Osteoblast (primary cell): ENCODE measurements around the gene NPB. TPM values are rescaled to one million over a fixed set of nuclear protein-coding genes. Genes with fewer than 3 reads are reported as not detected.

Experiments used
- DNase-seq: peaks from one replicate; pipeline ENCODE4 v3.0.0; 2011; ENCODE audit warnings: low spot score, mixed read lengths; ENCODE audit not compliant: insufficient read length; ENCODE audit errors: missing footprints
- H2AFZ ChIP-seq: 2 replicates; pipeline ENCODE4 v1.6.0; 2011; ENCODE audit warnings: mild to moderate bottlenecking, low read length
- H3K27ac ChIP-seq: 2 replicates; pipeline ENCODE4 v1.5.1; 2011; ENCODE audit warnings: mild to moderate bottlenecking, low read depth, low read length, moderate library complexity
- H3K27me3 ChIP-seq: 2 replicates; pipeline ENCODE4 v1.6.0; 2012; ENCODE audit warnings: mild to moderate bottlenecking, control low read depth, inconsistent platforms, low read length, moderate library complexity; ENCODE audit not compliant: insufficient read depth
- H3K36me3 ChIP-seq: 2 replicates; pipeline ENCODE4 v1.5.1; 2011; ENCODE audit warnings: mild to moderate bottlenecking, low read length, control low read depth, moderate library complexity; ENCODE audit not compliant: insufficient read depth
- H3K4me1 ChIP-seq: 2 replicates; pipeline ENCODE4 v1.5.1; 2011; ENCODE audit warnings: mild to moderate bottlenecking, low read length, control low read depth, moderate library complexity; ENCODE audit not compliant: insufficient read depth
- H3K4me2 ChIP-seq: 2 replicates; pipeline ENCODE4 v1.6.0; 2011; ENCODE audit warnings: mild to moderate bottlenecking, low read length; ENCODE audit not compliant: insufficient read depth
- H3K4me3 ChIP-seq: fragments of 200-600 bp; sonication (generic); 3 replicates; pipeline ENCODE4 v1.5.1; 2012; ENCODE audit warnings: mild to moderate bottlenecking, low read length, inconsistent platforms; ENCODE audit not compliant: insufficient read depth
- H3K79me2 ChIP-seq: 2 replicates; pipeline ENCODE4 v1.6.0; 2012; ENCODE audit warnings: mild to moderate bottlenecking, low read length, control low read depth, inconsistent platforms; ENCODE audit not compliant: insufficient read depth
- H3K9me3 ChIP-seq: 2 replicates; pipeline ENCODE4 v1.5.1; 2011; ENCODE audit warnings: low read depth, low read length, control low read depth
- H4K20me1 ChIP-seq: 2 replicates; pipeline ENCODE4 v1.6.0; 2012; ENCODE audit warnings: mild to moderate bottlenecking, low read length, control low read depth; ENCODE audit not compliant: insufficient read depth
- total RNA-seq: library from RNA; depleted of rRNA; stranded (reverse); fragments of >200 nt; gene quantifications from 2 replicates; pipeline ENCODE4 v1.2.3, GENCODE V29; 2012
- TF ChIP-seq, protein P1 (sequence below): IDR thresholded peaks from 2 replicates; pipeline ENCODE4 v1.5.1; 2011; ENCODE audit warnings: mild to moderate bottlenecking, low read depth, low read length, moderate library complexity; ENCODE audit errors: extremely low read depth

NPB gene
- total RNA-seq, 1 donor = under 0.01 TPM

DNA sequence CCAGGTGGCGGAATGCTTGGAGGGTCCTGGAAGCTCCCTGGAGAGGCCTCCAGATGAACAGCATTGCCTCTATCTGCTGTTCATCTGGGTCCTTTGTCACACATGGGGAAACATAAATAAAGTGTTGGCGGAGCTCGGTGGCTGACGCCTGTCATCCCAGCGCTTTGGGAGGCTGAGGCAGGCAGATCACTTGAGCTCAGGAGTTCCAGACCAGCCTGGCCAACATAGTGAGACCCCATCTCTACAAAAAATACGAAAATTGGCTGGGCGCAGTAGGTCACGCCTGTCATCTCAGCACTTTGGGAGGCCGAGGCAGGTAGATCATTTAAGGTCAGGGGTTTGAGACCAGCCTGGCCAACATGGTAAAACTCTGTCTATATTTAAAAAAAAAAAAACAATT is 42.8 kb downstream of the NPB start:
- no peak overlapping the region for H3K27ac ChIP-seq
- H3K4me2 ChIP-seq = no peak overlapping the region
- H3K79me2 ChIP-seq = no peaks in the 10 kb centered on the region
- H3K36me3 ChIP-seq = no peaks in the 10 kb centered on the region
- H3K4me1 ChIP-seq = no peaks in the 10 kb centered on the region
- H3K4me3 ChIP-seq = no peak overlapping the region
- TF ChIP-seq, protein P1, sequence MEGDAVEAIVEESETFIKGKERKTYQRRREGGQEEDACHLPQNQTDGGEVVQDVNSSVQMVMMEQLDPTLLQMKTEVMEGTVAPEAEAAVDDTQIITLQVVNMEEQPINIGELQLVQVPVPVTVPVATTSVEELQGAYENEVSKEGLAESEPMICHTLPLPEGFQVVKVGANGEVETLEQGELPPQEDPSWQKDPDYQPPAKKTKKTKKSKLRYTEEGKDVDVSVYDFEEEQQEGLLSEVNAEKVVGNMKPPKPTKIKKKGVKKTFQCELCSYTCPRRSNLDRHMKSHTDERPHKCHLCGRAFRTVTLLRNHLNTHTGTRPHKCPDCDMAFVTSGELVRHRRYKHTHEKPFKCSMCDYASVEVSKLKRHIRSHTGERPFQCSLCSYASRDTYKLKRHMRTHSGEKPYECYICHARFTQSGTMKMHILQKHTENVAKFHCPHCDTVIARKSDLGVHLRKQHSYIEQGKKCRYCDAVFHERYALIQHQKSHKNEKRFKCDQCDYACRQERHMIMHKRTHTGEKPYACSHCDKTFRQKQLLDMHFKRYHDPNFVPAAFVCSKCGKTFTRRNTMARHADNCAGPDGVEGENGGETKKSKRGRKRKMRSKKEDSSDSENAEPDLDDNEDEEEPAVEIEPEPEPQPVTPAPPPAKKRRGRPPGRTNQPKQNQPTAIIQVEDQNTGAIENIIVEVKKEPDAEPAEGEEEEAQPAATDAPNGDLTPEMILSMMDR = no peak
- H3K27me3 ChIP-seq = peaks cover 7% of the 10 kb centered on the region
- no peak for DNase-seq
- no peaks in the 10 kb centered on the region for H3K9me3 ChIP-seq
- no peaks in the 10 kb centered on the region for H4K20me1 ChIP-seq
- H2AFZ ChIP-seq = no peak overlapping the region

DNA sequence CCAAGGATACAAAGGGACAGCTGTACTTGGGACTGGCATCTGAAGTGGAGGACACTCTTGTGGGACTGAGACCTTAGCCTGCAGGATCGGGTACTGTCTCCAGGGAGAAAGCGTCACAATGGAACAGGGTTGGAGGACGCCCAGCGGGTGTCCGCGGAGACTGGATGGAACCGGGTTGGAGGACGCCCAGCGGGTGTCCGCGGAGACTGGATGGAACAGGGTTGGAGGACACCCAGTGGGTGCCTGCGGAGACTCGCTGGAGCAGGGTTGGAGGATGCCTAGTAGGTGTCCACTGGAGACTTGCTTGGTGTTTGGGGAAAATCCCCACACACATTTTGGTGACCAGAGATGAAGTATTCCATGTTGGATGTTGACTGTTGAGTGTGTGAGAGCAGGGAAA is 45.2 kb downstream of the NPB start, which contains the start of gene MYADML2:
TSS of gene MYADML2 (minus strand) at position 45 of the 400 bp plus-strand sequence. CDS start 5,492 bp downstream, outside the sequence.
- no peak within 1 kb of the TSS for H3K4me3 ChIP-seq
- H2AFZ ChIP-seq = no peak within 1 kb of the TSS
- no peaks in the 10 kb centered on the region for H3K36me3 ChIP-seq
- H3K4me1 ChIP-seq = no peaks in the 10 kb centered on the region
- H4K20me1 ChIP-seq = no peaks in the 10 kb centered on the region
- TF ChIP-seq, protein P1 = no peak
- H3K79me2 ChIP-seq = no peaks in the 10 kb centered on the region
- peaks cover 7% of the 10 kb centered on the region for H3K27me3 ChIP-seq
- no peaks in the 10 kb centered on the region for H3K9me3 ChIP-seq
- no peak within 1 kb of the TSS for H3K4me2 ChIP-seq
- no peak within 1 kb of the TSS for H3K27ac ChIP-seq
- no peak for DNase-seq

DNA sequence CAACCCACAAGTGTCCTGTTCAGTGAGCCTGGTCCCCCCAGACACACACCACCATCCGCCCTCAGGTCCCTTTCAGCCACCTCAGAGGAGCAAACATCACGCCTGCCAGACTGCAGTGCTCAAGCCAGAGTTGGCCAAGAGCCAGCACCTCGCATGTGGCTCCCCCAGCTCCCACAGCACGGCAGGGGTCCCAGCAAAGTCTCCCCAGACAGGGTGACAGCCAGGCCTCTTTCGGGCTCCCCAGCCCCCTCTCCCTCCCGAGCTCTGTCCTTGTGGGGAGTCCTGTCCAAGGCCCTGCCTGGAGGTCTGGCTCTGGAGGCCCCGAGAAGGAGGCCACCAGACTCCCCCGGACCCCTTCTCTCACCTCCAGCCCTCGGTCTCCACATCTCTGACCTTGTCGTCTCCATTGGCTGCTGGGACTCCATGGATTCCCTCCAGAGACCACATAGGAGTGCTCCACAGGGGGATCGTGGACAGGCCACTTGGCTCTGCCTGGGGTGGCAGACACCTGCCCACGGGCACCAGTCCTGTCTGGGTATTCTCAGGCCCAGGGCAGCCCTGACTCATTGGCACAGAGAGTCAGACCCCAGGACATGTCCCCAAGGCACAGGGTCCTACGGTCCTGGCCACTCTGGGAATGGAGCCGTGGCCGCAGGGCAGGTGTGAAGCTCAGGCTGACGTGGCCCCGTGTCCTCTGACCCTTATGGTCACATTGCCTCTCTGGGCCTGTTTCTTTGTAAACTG is 46.8 kb downstream of the NPB start:
- DNase-seq = no peak
- TF ChIP-seq, protein P1 = no peak

DNA sequence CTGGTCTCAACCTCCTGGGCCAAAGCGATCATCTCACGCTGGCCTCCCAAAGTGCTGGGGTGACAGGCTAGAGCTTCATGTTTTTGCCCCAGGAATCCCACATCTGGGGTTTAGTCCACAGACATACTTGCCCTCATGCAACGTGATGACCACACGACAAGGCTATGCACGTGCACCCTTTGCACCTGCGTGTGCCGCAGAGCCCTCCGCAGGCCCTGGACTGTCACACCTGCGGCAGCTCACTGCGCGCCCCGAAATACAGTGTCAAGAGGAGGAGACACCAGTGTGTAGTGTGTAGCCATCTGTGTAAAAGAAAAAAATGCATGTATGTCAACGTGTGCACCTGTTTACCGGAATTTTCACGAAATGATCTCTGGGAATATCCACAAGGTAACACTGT is 48.5 kb downstream of the NPB start:
- TF ChIP-seq, protein P1 = no peak
- Histone ChIP-seq H3K79me2 (no peaks in the 10 kb centered on the region), H3K4me2 (no peak overlapping the region), H3K36me3 (no peaks in the 10 kb centered on the region), H2AFZ (no peak overlapping the region), H3K4me3 (no peak overlapping the region), H3K27ac (no peak overlapping the region), H4K20me1 (no peaks in the 10 kb centered on the region), H3K27me3 (no peaks in the 10 kb centered on the region), H3K9me3 (no peaks in the 10 kb centered on the region), H3K4me1 (no peaks in the 10 kb centered on the region)
- no peak for DNase-seq

More for the DNA sequence above, 46.8 kb downstream of the NPB start:
- H3K4me2 ChIP-seq = no peak overlapping the region
- no peaks in the 10 kb centered on the region for H3K36me3 ChIP-seq
- no peak overlapping the region for H2AFZ ChIP-seq
- H3K79me2 ChIP-seq = no peaks in the 10 kb centered on the region
- no peak overlapping the region for H3K27ac ChIP-seq
- H3K9me3 ChIP-seq = no peaks in the 10 kb centered on the region
- H3K27me3 ChIP-seq = peaks cover 7% of the 10 kb centered on the region
- H4K20me1 ChIP-seq = no peaks in the 10 kb centered on the region
- H3K4me1 ChIP-seq = no peaks in the 10 kb centered on the region
- no peak overlapping the region for H3K4me3 ChIP-seq
